Stimulated activated CD4-positive, alpha-beta T cell treated with anti-CD3 and anti-CD28 coated beads, Interleukin-12 subunit alpha, Interleukin-12 subunit beta, amount 100 ng/mL, for 24 hours (primary cell): ENCODE results near the gene C14orf93.

ENCODE experiments used
- DNase-seq, 2 experiments: peaks; one replicate each; pipeline ENCODE4 v3.0.0-alpha.2; 2020; ENCODE audit warnings: low read depth in 2 of 2

C14orf93 gene

DNA sequence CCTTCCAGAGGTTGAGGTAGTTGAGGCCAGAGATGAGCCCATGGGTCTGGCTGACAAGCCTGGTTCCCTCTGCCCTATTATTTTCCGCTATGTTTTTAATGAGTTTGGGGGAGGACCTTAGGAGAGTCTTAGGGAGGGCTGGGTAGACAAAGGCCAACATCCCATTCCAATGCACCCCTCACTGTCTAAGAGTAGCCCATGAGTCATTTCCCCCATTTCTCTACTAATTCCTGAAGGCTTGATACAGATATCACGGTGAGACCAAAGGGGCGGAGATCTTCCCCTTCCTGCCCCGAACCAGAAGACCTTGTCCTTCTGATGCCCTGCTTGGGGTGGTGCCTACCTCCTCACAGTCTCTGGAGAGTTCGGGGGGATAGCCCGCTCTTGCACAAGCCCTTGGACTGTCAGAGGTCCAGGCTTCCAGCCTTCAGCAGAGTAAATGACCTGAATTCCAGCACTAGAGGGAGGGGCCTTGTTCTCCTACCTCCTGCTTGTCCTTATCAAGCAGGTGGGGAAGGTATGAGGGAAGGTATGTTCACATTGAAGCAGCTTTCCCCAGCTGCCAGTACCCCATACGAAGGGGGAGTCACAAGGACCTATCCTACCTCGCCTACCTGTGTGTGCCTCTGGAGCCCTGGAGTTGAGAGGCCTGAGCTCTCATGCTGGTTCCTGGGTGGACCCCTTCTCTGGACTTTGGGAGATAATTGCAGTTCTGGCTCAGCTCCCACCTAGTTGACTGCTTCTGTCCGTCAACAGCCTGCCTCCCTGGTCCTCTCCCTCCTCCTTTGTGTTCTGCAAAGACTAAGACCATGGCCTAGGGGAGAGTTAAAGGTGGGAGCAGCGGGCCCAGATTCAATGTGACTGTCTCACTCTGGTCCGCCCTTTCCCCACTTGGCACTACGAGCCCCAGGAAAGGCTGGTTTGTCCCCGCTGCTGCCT lies 35.7 kb upstream of the C14orf93 start:
- DNase-seq, result no peak

DNA sequence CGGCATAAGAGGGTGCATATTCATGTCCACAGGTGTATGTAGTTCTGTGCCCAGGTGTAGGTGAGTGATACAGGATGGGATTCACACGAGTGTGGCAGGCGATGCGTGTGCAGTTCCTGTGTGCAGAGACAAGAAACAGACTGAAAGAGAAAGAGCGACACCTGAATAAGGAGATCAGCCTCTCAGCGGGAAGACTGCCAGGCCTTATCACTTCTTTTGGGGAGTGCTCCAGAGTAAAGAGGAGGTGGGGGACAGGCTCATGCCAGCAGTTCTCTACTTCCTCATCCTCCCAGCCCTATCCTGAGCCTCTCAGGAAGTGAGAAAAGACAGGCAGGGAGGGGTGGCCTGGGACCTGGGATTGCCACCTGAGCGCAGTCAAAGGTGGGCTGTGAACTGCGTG lies 34.9 kb upstream of the C14orf93 start:
- DNase-seq, result no peak

DNA sequence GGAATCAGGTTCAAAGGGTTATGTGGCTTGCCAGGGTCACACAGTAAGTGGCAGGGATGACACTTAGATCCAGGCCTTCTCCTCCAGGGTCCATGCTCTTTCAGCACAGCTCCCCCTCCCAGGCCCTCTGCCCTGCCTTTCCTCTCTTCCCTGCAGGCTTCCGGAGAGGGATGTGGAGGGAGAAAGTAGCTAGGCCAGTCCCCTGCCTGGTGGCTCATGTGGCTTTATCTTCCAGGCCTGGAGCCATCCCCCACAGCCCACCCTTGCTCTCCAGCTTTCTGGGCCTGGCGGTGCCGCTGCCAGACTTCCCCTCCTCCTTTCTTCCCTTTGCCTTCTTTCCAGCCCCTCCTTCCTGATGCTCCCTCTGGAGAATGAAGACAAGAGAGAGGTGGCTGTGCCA lies 33.8 kb upstream of the C14orf93 start:
- DNase-seq, result no peak

DNA sequence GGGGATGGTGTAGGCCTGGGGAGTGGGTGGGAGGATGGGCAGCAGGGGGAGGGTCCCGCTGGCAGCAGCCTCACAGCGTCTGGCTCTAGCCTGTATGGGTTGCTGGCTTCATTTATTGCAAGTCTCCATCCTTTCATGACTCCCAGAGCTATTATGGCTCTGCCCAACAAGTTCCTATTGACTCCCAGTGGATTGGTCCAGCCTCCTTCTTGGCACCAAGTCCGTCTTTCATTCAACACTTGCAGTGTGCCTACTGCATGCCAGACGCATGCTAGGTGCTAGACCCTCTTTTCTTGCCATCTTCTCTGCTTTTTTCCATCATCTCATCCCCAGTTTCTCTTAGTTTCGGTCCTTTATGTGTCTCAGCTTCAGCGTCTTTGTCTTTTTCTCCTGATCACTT lies 33.2 kb upstream of the C14orf93 start:
- no peak for DNase-seq

DNA sequence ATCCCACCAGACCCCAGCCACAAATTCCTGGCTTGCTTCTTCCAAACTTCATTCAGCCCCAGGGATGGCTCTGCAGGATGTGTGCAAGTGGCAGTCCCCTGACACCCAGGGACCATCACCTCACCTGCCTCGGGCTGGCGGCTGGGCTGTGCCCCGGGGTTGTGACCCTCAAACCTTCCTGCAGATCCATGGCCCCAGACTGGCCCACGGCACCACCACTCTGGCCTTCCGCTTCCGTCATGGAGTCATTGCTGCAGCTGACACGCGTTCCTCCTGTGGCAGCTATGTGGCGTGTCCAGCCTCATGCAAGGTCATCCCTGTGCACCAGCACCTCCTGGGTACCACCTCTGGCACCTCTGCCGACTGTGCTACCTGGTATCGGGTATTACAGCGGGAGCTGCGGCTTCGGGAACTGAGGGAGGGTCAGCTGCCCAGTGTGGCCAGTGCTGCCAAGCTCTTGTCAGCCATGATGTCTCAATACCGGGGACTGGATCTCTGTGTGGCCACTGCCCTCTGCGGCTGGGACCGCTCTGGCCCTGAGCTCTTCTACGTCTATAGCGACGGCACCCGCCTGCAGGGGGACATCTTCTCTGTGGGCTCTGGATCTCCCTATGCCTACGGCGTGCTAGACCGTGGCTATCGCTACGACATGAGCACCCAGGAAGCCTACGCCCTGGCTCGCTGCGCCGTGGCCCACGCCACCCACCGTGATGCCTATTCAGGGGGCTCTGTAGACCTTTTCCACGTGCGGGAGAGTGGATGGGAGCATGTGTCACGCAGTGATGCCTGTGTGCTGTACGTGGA lies 32.4 kb upstream of the C14orf93 start, which contains the start of gene PSMB11:
TSS of gene PSMB11 (plus strand) at position 51 of the 804 bp plus-strand sequence. CDS start at position 65, 14 bp downstream.
- DNase-seq, result no peak

DNA sequence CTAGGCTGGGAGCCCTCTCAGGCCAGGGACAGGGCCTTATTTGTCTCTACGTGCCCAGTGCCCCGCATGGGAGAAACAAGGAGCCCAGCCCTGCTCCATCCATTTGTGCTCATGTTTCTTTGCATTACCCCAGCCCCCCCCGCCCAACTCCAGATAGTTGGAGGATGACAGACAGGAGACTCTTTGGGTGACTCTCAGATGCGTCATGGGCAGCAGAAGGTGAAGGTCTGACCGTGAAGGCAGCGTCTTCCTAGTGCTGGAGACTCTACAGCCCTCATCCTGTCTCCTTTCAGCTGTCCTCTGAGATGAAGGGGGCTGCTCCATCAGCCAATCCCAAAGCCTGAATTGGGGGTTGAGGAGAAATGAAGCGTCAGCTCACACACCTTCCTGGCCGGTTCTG lies 31.8 kb upstream of the C14orf93 start:
- DNase-seq, result no peak

DNA sequence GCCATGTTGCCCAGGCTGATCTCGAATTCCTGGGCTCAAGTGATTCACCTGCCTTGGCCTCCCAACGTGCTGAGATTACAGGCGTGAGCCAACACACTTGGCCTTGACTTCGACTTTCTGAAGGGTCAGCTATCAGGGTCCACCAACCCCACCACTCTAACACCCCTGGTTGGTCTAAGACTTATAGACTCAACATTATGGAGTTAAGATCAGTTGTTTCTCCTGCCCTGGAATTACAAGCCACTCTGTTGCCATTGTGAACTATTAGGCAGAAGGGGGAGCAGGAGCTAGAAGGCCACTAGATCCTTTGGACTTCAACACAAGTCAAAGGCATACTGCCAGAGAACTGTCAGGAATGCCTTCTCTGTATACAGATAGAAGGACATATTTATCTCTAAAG lies 30.2 kb upstream of the C14orf93 start:
- no peak for DNase-seq

DNA sequence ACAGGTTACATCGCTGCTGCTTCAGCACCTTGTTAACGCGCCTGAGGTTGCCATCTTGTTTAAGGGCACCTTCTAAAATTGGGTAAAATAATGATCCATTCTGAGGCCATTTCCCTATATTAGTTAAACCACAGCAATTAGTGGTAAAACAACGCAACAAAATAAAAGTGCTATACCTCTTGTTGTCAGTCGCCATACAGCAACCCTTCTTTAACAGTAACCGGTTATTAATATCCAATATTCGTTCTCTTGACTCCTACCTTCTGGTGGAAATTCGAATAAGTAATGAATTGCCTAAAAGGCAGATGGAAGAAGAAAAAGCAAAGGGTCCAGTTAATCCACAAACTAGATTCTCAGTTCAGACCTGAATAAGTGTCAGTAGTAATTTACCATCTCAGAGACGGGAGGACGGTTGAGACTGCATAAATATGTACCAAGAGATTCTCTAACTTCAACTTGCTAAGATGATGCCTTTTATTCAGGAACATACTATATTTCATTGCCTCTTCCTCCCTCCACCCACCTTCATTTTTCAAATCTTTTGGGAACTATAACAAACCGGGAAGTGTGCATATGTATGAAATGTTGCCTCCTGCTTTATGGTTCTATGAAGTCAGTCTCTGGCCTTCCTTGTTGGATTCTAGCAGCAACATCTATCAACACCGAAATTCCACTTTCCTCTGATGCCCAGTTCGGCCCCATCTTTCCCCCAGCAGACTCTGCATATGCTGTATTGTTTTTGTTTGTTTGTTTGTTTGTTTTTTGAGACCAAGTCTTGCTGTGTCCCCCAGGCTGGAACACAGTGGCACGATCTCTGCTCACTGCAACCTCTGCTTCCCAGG lies 25.6 kb upstream of the C14orf93 start:
- no peak for DNase-seq

DNA sequence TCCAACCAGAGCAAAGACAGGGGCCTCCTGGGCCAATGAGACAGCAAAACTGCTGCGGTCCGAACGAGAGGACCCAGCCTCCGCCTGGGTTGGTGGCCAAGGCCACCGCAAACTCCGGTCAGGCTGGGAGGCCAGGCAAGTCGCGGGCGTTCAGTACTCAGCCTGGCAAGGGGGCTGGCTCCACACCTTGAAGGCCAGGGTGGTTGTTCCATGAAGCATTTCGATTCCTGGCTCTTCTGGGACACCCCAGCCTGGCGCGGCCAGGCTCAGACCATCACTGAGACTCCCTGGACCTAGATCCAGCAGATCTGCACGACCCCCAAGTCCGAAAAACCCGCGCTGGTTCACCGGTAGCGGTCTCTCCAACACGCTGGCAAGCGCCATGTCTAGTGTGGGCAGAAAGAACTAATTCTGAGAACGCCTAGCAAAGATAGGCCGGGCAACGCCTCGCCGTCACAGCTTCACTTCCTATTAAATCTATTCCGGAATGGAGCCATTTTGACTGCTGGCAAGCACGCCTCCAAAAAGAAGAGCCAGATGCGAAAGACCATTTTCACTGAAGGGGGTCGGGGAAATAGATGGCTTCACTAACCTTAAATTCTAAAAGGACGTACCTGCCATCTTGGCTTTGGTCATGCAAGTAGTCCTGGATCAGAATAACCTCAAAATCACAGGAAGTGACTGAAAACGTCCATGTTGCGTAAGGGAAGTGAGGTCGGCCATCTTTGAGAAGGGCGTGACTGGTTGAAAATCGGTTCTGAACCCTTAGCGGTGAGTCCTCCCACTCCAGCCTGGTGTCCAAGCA lies 24.8 kb upstream of the C14orf93 start, which contains the start of gene PSMB5:
TSS of gene PSMB5 (minus strand) at position 403 of the 805 bp plus-strand sequence. CDS start at position 384, 19 bp downstream.
- peak; percentile 77 to 81 for DNase-seq

DNA sequence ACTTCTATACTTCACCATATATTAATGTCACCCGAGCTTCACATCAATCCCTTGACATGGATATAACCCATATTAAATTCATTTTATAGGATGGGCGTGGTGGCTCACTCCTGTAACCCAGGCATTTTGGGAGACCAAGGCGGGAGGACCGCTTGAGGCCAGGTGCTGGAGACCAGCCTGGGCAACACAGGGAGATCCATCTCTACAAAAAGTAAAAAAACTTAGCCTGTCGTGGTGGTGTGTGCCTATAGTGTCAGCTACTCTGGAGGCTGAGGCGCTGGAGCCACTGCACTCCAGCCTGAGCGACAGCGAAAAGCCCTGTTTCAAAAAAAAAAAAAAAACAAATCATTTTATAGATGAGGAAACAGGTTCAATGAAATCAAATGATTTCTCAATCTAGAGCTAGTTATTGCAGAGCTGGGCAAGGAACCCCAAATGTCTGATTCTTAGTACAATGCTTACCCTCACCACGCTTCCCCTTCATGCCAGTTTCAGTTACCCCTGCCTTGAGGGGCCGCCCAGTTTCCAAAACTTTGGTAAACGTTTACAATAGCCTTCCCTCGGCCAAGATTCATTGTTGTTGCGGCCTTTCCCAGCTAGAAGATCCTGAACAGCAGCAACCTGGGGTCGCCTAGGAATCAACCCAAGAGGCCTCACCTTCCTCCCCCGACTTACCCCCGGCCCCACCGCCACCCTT lies 24.0 kb upstream of the C14orf93 start:
- DNase-seq, result no peak

DNA sequence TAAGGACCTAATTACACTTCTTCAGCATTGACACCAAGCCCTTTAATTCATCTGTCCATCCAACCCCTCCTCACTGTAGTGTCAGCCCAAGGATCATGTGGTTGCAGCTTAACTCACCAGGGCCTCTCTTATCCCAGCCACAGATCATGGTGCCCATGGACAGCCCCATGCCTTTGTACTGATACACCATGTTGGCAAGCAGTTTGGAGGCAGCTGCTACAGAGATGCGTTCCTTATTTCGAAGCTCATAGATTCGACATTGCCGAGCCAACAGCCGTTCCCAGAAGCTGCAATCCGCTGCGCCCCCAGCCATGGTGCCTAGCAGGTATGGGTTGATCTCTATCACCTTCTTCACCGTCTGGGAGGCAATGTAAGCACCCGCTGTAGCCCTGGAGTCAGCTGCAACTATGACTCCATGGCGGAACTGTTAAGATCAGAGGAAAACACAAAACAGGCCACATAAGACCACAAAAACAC lies 23.3 kb upstream of the C14orf93 start:
- no peak for DNase-seq

DNA sequence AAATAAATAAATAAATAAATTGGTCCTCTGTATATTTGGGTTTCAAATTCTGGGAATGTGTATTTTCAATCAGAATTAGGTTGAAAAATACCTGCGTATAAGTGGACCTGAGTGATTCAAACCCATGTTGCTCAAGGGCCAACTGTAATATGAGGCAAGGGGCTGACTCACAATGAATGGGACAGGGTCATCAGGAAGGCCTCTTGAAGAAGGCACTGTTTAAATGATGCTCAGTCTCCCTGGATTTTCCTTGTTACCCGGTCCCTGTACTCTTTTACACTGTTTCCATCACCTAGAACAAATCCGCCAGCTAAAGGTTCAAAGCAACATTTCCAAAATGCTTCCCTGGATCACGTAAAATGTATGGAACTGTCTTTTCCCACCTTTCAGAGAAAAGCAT lies 21.0 kb upstream of the C14orf93 start:
- DNase-seq, result no peak

DNA sequence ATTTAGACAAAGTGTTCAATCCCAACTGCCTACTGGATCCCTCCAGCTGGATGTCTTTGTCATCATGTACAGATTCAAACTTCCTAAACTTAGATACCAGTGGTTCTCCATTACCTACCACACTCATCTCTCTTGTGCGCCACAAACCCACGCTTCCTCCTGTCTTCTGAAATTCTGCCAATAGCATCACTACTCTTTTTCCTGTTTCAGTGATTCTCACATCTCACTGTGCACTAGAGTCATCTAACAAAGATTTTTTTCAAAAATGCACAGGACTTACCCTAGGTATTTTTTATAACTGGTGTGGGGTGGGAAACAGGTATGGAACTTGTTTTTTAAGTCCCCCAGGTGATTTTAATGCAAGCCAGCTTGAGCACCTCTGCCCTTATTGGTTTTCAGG lies 18.9 kb upstream of the C14orf93 start:
- DNase-seq, result no peak

DNA sequence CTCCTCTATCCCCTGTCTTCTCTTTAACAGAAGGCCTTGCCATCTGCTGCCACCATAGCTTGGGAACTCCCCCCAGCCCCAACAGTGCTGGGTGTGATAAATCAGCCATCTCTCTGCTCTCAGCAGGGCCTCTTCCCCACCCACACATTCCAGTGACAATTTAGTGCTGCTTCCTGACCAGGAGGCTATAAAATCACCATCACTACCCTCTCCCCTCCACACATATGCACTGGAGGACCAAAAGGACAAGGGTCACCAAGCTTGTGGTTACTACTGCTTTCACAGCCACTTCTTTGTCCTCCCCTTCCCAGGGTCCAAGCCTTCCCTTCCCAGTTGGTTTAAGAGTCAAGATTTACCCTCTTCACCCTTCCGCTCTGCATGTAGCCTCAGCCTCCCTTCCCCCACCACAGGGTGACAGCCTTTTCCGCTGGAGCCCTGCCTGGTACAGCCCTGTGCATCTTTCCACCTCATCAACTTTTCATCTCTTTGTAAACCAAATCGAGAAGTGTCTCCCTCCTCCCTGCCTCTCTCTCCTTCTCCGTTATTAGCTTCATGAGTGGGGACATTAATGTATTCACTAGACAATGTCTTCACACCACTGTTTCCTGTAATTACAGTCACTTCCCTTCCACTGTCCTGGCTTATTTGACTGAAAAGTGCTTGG lies 15.3 kb upstream of the C14orf93 start:
- DNase-seq, result no peak

DNA sequence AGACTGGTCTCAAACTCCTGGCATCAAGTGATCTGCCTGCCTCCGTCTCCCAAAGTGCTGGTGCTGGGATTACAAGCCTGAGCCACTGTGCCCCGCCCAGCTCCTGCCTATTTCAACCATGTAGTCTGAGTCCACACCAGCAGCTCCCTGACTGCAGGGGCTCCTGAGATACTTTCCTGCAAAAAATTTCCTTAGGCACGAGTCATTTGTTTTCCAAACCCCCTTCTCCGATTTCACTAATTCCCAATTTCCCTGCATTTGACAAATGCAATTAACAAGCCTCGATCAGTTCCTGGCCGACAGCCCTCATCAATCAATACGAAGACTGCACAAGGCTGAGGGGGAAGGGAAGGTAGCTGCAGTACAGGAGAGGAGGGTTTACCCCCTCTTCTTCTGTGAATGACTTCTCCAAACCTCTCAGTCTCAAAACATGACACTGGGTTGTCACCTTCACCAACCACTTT lies 14.7 kb upstream of the C14orf93 start:
- DNase-seq, result no peak

DNA sequence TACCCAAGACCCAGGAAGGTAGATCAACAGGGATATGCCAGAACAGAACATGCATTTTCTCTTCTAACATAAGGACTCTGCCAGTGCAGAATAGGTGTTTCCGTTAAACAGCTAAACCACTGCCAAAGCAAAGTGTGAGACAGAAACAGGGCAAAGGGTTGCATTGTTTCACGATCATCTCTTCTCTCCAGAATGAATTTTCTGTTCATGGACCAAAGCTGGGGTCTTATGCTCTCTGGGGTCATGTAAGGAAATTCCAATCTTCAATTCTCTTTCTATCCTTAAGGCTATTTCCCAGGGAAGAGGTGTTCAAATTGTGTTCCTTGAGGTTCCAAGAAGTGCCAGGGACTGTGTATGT lies 13.8 kb upstream of the C14orf93 start:
- no peak for DNase-seq

DNA sequence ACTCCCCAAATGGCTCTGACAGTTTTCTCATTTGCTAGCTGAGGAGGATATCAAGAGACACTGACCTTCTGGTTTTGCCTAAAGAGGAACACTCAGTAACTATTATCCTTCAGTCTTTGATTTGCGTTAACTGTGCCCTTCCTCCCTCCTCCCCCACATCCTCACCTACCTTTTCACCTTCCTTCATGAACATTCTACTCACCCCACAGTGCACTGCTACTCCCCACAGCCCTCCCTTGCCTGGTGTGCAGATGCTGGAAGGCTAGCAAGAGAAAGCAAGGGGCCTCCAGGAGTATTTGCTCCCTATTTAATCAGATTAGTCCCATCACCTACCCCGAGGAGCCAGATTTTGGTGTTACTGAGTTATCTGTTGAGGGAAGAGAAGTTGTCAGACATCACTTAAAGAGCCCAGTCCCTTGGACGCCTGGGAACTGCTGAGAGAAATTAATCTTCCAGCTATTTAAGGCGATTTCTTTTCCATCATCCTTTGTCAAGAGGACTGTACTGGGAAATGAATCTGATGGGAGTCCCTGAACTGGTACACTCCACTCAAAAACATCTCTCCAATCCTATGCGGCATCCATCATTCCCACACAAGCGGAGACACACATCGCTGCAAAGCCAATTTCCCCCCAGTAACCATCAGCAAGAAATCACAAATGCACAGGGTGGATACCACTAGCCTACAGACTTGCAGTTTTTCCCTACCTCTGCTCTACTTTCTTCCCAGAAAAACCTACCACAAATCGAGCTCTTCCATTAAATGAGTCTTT lies 13.3 kb upstream of the C14orf93 start:
- no peak for DNase-seq

DNA sequence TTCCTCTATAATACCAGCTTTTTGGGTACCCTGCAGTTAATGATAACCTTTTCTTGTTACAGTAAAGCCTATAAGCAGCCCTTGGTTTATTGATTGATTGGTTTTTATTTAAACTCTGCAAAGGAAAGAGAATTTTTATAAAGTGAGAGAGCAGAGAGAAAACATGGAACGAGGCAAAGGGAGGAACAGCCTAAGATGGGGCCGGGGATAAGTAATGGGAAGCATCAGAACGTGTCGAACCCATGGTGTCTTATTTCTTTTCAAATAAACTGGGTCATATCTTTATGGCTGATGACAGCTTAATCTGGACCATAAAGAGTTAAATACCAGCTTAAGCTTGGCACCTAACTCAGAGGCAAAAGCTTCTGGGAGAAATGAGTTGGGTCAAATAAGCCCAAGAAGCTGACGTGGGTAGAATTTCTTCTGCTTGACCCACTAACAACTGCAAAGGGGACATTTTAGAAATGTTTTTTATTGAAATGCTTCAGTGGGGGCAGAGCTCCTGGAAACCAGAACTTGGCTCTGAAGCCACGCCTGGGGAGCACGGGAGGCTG lies 12.0 kb upstream of the C14orf93 start:
- no peak for DNase-seq
